Spleen (tissue), 7 donors: Measurements from ENCODE around the gene FSTL4.

Experiments
- CTCF ChIP-seq, 11 experiments: fragments of 200-600 bp in 7 of 11; fragments of 450-650 bp in 4 of 11; sonication (generic) in 4 of 11; IDR thresholded peaks in 8 of 11; conservative IDR thresholded peaks in 3 of 11; 1 replicate in 7 of 11; 2 replicates in 4 of 11; pipeline versions ENCODE4 v1.4.0 to v1.8.0; 2016 to 2021; ENCODE audit warnings: antibody characterized with exemption in 11 of 11, inconsistent platforms in 4 of 11, mild to moderate bottlenecking in 1 of 11
- POLR2AphosphoS5 ChIP-seq, 3 donors: sonication (generic); formaldehyde crosslinking; IDR thresholded peaks; one replicate each; pipeline ENCODE4 v1.5.1; 2017; ENCODE audit warnings: antibody characterized with exemption in 3 of 3
- donor health status: DM: no; HTN: no; CAD: no; lungs with moderate emphysema.
- donor health status: DM: no; HTN: no; CAD: no.
- donor health status: DM: no; HTN: no; CAD: no.

GRCh38 chr5:133472829-133473228 lies 139.5 kb downstream of the FSTL4 start:
- no peak for TF ChIP-seq POLR2AphosphoS5 (IDR thresholded peaks at IDR 0.05)
- no peak for TF ChIP-seq CTCF (IDR thresholded peaks at IDR 0.05 in 8 of 11, conservative IDR thresholded peaks at IDR 0.05 in 3 of 11)
